ENCODE measurements around the gene EXOC6B. TPM values are rescaled to one million over a fixed set of nuclear protein-coding genes. Genes with fewer than 3 reads are reported as not detected.

EXOC6B gene
- total and polyA plus RNA-seq, 9 of the 15 experiments (the other 6 are each of a cell fraction or from before 2014, with no cell fraction given): 0.28 to 4.2 (median 2.0) TPM

- TF ChIP-seq ZNF79 (CRISPR knock-in tag; IDR thresholded peaks at IDR 0.05; ENCODE audit: low read depth) (no peak), ZBTB34 (CRISPR knock-in tag; IDR thresholded peaks at IDR 0.05) (no peak), HLTF (IDR thresholded peaks at IDR 0.05) (no peak), MED1 (CRISPR knock-in tag; IDR thresholded peaks at IDR 0.05; ENCODE audit: borderline replicate concordance) (no peak), ZNF830 (CRISPR knock-in tag; IDR thresholded peaks at IDR 0.05) (no peak), KAT2B (IDR thresholded peaks at IDR 0.05; ENCODE audit: low read depth, low read length) (no peak), SIN3B (IDR thresholded peaks at IDR 0.05; ENCODE audit: low read depth) (no peak), C11orf30 (IDR thresholded peaks at IDR 0.05; ENCODE audit: low read depth) (peak; percentile 19; the same call in 1 of the 2 replicates), PTTG1 (tag; IDR thresholded peaks at IDR 0.05; ENCODE audit: low read depth) (no peak), ZNF41 (CRISPR knock-in tag; conservative IDR thresholded peaks at IDR 0.05) (peak; percentile 94), SMARCA4 (IDR thresholded peaks at IDR 0.05) (peak; percentile 42; the same call in 1 of the 2 replicates), TRIM24 (IDR thresholded peaks at IDR 0.05) (peak; percentile 73 to 76), CBX3 (IDR thresholded peaks at IDR 0.05; ENCODE audit: borderline replicate concordance in 1 of 2, low read length in 2 of 2) (peak in 1 of 2 experiments; percentile 50; a peak in 1 of 3 replicates), SNRNP70 (optimal IDR thresholded peaks at IDR 0.05; ENCODE audit: low read depth, low read length) (no peak), MYBL2 (IDR thresholded peaks at IDR 0.05; ENCODE audit: low read depth) (0 out of 2 replicates have a peak, but pooled peaks have one; percentile 27), MYBL2 (CRISPR knock-in tag; IDR thresholded peaks at IDR 0.05; ENCODE audit: borderline replicate concordance) (no peak), BACH1 (tag; IDR thresholded peaks at IDR 0.05) (no peak), RFX7 (CRISPR knock-in tag; IDR thresholded peaks at IDR 0.05) (no peak), DPF2 (IDR thresholded peaks at IDR 0.05) (peak; percentile 34; the same call in 1 of the 2 replicates), EP300 (IDR thresholded peaks at IDR 0.05; ENCODE audit: low read length) (peak; percentile 73; the same call in 1 of the 2 replicates)
- TF ChIP-seq, protein P1, sequence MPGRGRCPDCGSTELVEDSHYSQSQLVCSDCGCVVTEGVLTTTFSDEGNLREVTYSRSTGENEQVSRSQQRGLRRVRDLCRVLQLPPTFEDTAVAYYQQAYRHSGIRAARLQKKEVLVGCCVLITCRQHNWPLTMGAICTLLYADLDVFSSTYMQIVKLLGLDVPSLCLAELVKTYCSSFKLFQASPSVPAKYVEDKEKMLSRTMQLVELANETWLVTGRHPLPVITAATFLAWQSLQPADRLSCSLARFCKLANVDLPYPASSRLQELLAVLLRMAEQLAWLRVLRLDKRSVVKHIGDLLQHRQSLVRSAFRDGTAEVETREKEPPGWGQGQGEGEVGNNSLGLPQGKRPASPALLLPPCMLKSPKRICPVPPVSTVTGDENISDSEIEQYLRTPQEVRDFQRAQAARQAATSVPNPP (IDR thresholded peaks at IDR 0.05; ENCODE audit: borderline replicate concordance, insufficient read depth, insufficient read length): no peak
- TF ChIP-seq, protein P2, sequence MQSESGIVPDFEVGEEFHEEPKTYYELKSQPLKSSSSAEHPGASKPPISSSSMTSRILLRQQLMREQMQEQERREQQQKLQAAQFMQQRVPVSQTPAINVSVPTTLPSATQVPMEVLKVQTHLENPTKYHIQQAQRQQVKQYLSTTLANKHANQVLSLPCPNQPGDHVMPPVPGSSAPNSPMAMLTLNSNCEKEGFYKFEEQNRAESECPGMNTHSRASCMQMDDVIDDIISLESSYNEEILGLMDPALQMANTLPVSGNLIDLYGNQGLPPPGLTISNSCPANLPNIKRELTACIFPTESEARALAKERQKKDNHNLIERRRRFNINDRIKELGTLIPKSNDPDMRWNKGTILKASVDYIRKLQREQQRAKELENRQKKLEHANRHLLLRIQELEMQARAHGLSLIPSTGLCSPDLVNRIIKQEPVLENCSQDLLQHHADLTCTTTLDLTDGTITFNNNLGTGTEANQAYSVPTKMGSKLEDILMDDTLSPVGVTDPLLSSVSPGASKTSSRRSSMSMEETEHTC (IDR thresholded peaks at IDR 0.05): no peak
- TF ChIP-seq, protein P3, sequence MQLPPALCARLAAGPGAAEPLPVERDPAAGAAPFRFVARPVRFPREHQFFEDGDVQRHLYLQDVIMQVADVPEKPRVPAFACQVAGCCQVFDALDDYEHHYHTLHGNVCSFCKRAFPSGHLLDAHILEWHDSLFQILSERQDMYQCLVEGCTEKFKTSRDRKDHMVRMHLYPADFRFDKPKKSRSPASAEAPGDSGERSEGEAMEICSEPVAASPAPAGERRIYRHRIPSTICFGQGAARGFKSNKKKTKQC (CRISPR knock-in tag; IDR thresholded peaks at IDR 0.05): no peak
- TF ChIP-seq, protein P4, sequence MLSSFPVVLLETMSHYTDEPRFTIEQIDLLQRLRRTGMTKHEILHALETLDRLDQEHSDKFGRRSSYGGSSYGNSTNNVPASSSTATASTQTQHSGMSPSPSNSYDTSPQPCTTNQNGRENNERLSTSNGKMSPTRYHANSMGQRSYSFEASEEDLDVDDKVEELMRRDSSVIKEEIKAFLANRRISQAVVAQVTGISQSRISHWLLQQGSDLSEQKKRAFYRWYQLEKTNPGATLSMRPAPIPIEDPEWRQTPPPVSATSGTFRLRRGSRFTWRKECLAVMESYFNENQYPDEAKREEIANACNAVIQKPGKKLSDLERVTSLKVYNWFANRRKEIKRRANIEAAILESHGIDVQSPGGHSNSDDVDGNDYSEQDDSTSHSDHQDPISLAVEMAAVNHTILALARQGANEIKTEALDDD (IDR thresholded peaks at IDR 0.05): peak; percentile 37; the same call in 1 of the 2 replicates
- TF ChIP-seq, protein P5, sequence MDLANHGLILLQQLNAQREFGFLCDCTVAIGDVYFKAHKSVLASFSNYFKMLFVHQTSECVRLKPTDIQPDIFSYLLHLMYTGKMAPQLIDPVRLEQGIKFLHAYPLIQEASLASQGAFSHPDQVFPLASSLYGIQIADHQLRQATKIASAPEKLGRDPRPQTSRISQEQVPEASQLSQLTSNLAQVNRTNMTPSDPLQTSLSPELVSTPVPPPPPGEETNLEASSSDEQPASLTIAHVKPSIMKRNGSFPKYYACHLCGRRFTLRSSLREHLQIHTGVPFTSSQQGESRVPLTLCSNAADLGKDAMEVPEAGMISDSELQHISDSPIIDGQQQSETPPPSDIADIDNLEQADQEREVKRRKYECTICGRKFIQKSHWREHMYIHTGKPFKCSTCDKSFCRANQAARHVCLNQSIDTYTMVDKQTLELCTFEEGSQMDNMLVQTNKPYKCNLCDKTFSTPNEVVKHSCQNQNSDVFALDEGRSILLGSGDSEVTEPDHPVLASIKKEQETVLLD (IDR thresholded peaks at IDR 0.05): no peak
Measured at GRCh38 chr2:72696559-72696958, 129.3 kb downstream of the EXOC6B start (continued).

All from K562 (cell line).